ENCODE data around the gene ANKRD17. TPM values are rescaled to one million over a fixed set of nuclear protein-coding genes. Genes with fewer than 3 reads are reported as not detected.
"Not testable (repeated sequence)": the region's sequence is repeated elsewhere in the genome, so short reads cannot be mapped to it uniquely, and the experiment has no call there.

Gene ANKRD17
- total and polyA plus RNA-seq, 2 of the 4 experiments (the other 2 are of a cell fraction): 28.5 to 75.3 TPM

- CTCF ChIA-PET; H3K4me1 ChIP-seq (ENCODE audit: control insufficient read depth, insufficient read depth, low read length); BruUV-seq (replicated peaks); H2BK20ac ChIP-seq (ENCODE audit: low read depth, low read length); in situ Hi-C loops (cut with MboI; ENCODE audit: low sequenced_read_pairs); dilution Hi-C loops (cut with HindIII; ENCODE audit: low sequenced_read_pairs, unreplicated experiment); H2AK5ac ChIP-seq (ENCODE audit: low read depth, low read length); H3K4me3 ChIP-seq (ENCODE audit: insufficient read depth, low read depth, low read length); H4K5ac ChIP-seq (ENCODE audit: low read depth, low read length); H2BK5ac ChIP-seq (ENCODE audit: low read depth, low read length, poor library complexity, severe bottlenecking); H3K4me2 ChIP-seq (ENCODE audit: low read depth, low read length); H3K36me3 ChIP-seq (ENCODE audit: control insufficient read depth, insufficient read depth, low read length); H3K9me3 ChIP-seq (ENCODE audit: control insufficient read depth, insufficient read depth, low read length); H4K20me1 ChIP-seq (ENCODE audit: insufficient read depth, low read length); H3K27ac ChIP-seq (ENCODE audit: insufficient read depth, low read length); intact Hi-C loops (cut with micrococcal nuclease); ATAC-seq (ENCODE audit: low read depth); H2BK120ac ChIP-seq (ENCODE audit: low read depth, low read length); H3K14ac ChIP-seq (replicated peaks; ENCODE audit: low read depth, low read length); H3K9me1 ChIP-seq (ENCODE audit: insufficient read depth, low read length); H3K4ac ChIP-seq (ENCODE audit: low read depth, low read length); H2BK15ac ChIP-seq (ENCODE audit: low read depth, low read length); POLR2A ChIA-PET (ENCODE audit: unreplicated experiment); DNase-seq; H3K9ac ChIP-seq (ENCODE audit: low read depth, low read length); H3K23ac ChIP-seq (ENCODE audit: low read depth, low read length); H4K8ac ChIP-seq (ENCODE audit: low read depth in 2 of 2, low read length in 2 of 2); H3K56ac ChIP-seq (ENCODE audit: extremely low read depth, insufficient read depth, low read length); H2AFZ ChIP-seq (replicated peaks; ENCODE audit: low read length, poor library complexity); H3K27me3 ChIP-seq (ENCODE audit: control insufficient read depth, insufficient read depth, low read length); H2AK9ac ChIP-seq (replicated peaks; ENCODE audit: low read depth, low read length, poor library complexity); H3K18ac ChIP-seq (ENCODE audit: low read depth, low read length); H4K91ac ChIP-seq (ENCODE audit: insufficient read depth, low read depth, low read length): not testable (repeated sequence)
- peaks cover 14 to 56% of the 10 kb centered on the region in 2 experiments for H3K79me1 ChIP-seq (ENCODE audit: low read depth in 1 of 2, low read length in 2 of 2)
- WGBS, 2 experiments (ENCODE audit: extremely low coverage in 2 of 2, insufficient read length in 1 of 2): no CpG with 5 or more reads among the region's 6 CpGs
These were observed 29.8 kb downstream of the ANKRD17 start for GRCh38 chr4:73228800-73229199.

All from IMR-90 (cell line).